Astrocyte of the spinal cord (primary cell): ENCODE data around the gene MFSD2B.
A peak's percentile ranks its signal among the peaks of the same experiment; 100 is the strongest.
"Not testable (repeated sequence)": the region's sequence is repeated elsewhere in the genome, so short reads cannot be mapped to it uniquely, and the experiment has no call there.

Experiments
- DNase-seq: peaks from one replicate; pipeline ENCODE4 v3.0.0; 2011; ENCODE audit warnings: low read depth, low spot score
- H3K4me3 ChIP-seq: 2 replicates; pipeline ENCODE4 v1.5.1; 2011; ENCODE audit warnings: low read depth, mild to moderate bottlenecking, low read length, moderate library complexity
- CTCF ChIP-seq: IDR thresholded peaks from 2 replicates; pipeline ENCODE4 v1.5.1; 2012; ENCODE audit warnings: low read depth, mild to moderate bottlenecking, low read length, inconsistent platforms
- in situ Hi-C: cut with HindIII; loops from 2 replicates; pipeline ENCODE4 v1.10.0; 2017; ENCODE audit warnings: low sequenced_read_pairs

The MFSD2B gene

GRCh38 chr2:24012521-24013188, 2.8 kb downstream of the MFSD2B start:
- no peak for TF ChIP-seq CTCF
- no peak for DNase-seq
- H3K4me3 ChIP-seq, result no peak overlapping the region
- in situ Hi-C loops, result no loop called here

GRCh38 chr2:24014902-24015301, 5.0 kb downstream of the MFSD2B start:
- DNase-seq, in situ Hi-C loops, H3K4me3 ChIP-seq: not testable (repeated sequence)

- no peak overlapping the region for H3K4me3 ChIP-seq
- peak; percentile 64 for DNase-seq
- no peak for TF ChIP-seq CTCF
- in situ Hi-C loops, result no loop called here
These were observed 5.9 kb downstream of the MFSD2B start for GRCh38 chr2:24015562-24016375.

GRCh38 chr2:24016376-24016761, 6.5 kb downstream of the MFSD2B start:
- no peak for DNase-seq
- no peak overlapping the region for H3K4me3 ChIP-seq
- in situ Hi-C loops, result no loop called here
- no peak for TF ChIP-seq CTCF

GRCh38 chr2:24016853-24017703, 7.2 kb downstream of the MFSD2B start:
- no peak overlapping the region for H3K4me3 ChIP-seq
- in situ Hi-C loops, result no loop called here
- no peak for TF ChIP-seq CTCF
- DNase-seq, result no peak

- no peak overlapping the region for H3K4me3 ChIP-seq
- no peak for TF ChIP-seq CTCF
- no peak for DNase-seq
- in situ Hi-C loops, result no loop called here
These were observed 7.8 kb downstream of the MFSD2B start for GRCh38 chr2:24017711-24018110.
